HepG2 (cell line): ENCODE data around the gene PLIN1. TPM values are rescaled to one million over a fixed set of nuclear protein-coding genes. Genes with fewer than 3 reads are reported as not detected.

Experiments used
- ATAC-seq: fragments of 200-7000 bp; cut with Tn5 transposase; 3 replicates; pipeline ENCODE4 v1.9.1; 2020; ENCODE audit warnings: mild to moderate bottlenecking, moderate library complexity
- BruUV-seq: library from RNA; stranded (reverse); fragments of 400-500 nt; replicated peaks from 2 replicates; lab custom pipeline; 2021; lab: Mats Ljungman, UMichigan
- CTCF ChIA-PET: fragments of 300-600 bp; formaldehyde crosslinking; extraction: SDS; loops from one replicate; lab custom pipeline; 2021; ENCODE audit warnings: low total read pairs, inconsistent platforms, low intra/inter-chr PET ratio; lab: Yijun Ruan, JAX
- POLR2A ChIA-PET: fragments of 350-600 bp; sonication (Branson Sonifier 250); formaldehyde crosslinking; loops from one replicate; lab custom pipeline; 2020; ENCODE audit warnings: antibody characterized with exemption, inconsistent platforms; lab: Yijun Ruan, JAX
- DNase-seq: peaks from one replicate; pipeline ENCODE4 v3.0.0-alpha.2; 2015; ENCODE audit warnings: low spot score
- FAIRE-seq: peaks from 3 replicates; lab custom pipeline; 2011; peaks lifted over from hg19 to GRCh38; lab: Jason Lieb, UNC
- H2AFZ ChIP-seq: one replicate; pipeline ENCODE4 v1.6.1; 2011; ENCODE audit warnings: low read length, inconsistent platforms
- H3K27ac ChIP-seq: fragments of 300-600 bp; 3 replicates; pipeline ENCODE4 v1.8.0; 2011; ENCODE audit warnings: mixed run types, mild to moderate bottlenecking, mixed read lengths, low read length, inconsistent platforms; ENCODE audit not compliant: insufficient read depth; ENCODE audit errors: extremely low read length
- H3K27me3 ChIP-seq, 2 experiments: fragments of 200-600 bp in 1 of 2; 2 replicates in 1 of 2; 3 replicates in 1 of 2; pipeline versions ENCODE4 v1.6.0 to v1.8.0; 2011; ENCODE audit warnings: low read length in 2 of 2, mild to moderate bottlenecking in 2 of 2, moderate library complexity in 2 of 2, inconsistent platforms in 1 of 2; ENCODE audit not compliant: insufficient read depth in 2 of 2, control insufficient read depth in 1 of 2
- H3K36me3 ChIP-seq, 2 experiments: fragments of 200-600 bp in 1 of 2; replicated peaks in 1 of 2; 2 replicates in 1 of 2; 3 replicates in 1 of 2; pipeline versions ENCODE4 v1.5.1 to v1.8.0; 2011; ENCODE audit warnings: low read length in 2 of 2, inconsistent platforms in 1 of 2; ENCODE audit not compliant: insufficient read depth in 2 of 2, control insufficient read depth in 1 of 2
- H3K4me1 ChIP-seq: 2 replicates; pipeline ENCODE4 v1.5.1; 2012; ENCODE audit warnings: low read length, inconsistent platforms; ENCODE audit not compliant: insufficient read depth
- H3K4me2 ChIP-seq: 2 replicates; pipeline ENCODE4 v1.6.0; 2011; ENCODE audit warnings: low read depth, low read length, inconsistent platforms
- H3K4me3 ChIP-seq, 3 experiments: fragments of 200-600 bp in 1 of 3; sonication (generic), shearing (Covaris generic) in 1 of 3; replicated peaks in 1 of 3; 2 replicates each; pipeline ENCODE4 v1.5.1; 2011 to 2016; ENCODE audit warnings: low read length in 3 of 3, inconsistent platforms in 2 of 3, low read depth in 2 of 3, mild to moderate bottlenecking in 2 of 3, control low read depth in 1 of 3, mixed read lengths in 1 of 3; ENCODE audit not compliant: insufficient read depth in 1 of 3
- H3K79me2 ChIP-seq: one replicate; pipeline ENCODE4 v1.6.1; 2011; ENCODE audit warnings: low read length, inconsistent platforms; ENCODE audit not compliant: insufficient read depth
- H3K9ac ChIP-seq: 2 replicates; pipeline ENCODE4 v1.6.0; 2011; ENCODE audit warnings: mild to moderate bottlenecking, low read depth, low read length, inconsistent platforms; ENCODE audit not compliant: insufficient read depth
- H3K9me3 ChIP-seq: 2 replicates; pipeline ENCODE4 v1.5.1; 2012; ENCODE audit warnings: mild to moderate bottlenecking, low read length
- H4K20me1 ChIP-seq: 2 replicates; pipeline ENCODE4 v1.6.0; 2011; ENCODE audit warnings: inconsistent platforms, mild to moderate bottlenecking, low read length, moderate library complexity; ENCODE audit not compliant: insufficient read depth
- BHLHE40 ChIP-seq: IDR thresholded peaks from 2 replicates; pipeline ENCODE4 v1.6.1; 2011; ENCODE audit warnings: low read length, improper control_type of control experiment
- CENPT ChIP-seq: sonication (generic); formaldehyde crosslinking; IDR thresholded peaks from 2 replicates; pipeline ENCODE4 v1.8.0; 2022; ENCODE audit warnings: low read depth, mild to moderate bottlenecking, moderate library complexity, missing genetic modification reagents
- HNF1A ChIP-seq, 2 experiments: sonication (generic) in 1 of 2; formaldehyde crosslinking in 1 of 2; IDR thresholded peaks; 2 replicates each; pipeline versions ENCODE4 v1.4.0 to v1.6.1; 2016 to 2020; ENCODE audit warnings: borderline replicate concordance in 1 of 2, low read depth in 1 of 2, mild to moderate bottlenecking in 1 of 2, missing genetic modification reagents in 1 of 2
- MAZ ChIP-seq, 2 experiments: sonication (generic) in 1 of 2; formaldehyde crosslinking in 1 of 2; IDR thresholded peaks; 2 replicates each; pipeline versions ENCODE4 v1.5.0 to v1.6.1; 2012 to 2020; ENCODE audit warnings: low read depth in 2 of 2, mild to moderate bottlenecking in 2 of 2, borderline replicate concordance in 1 of 2, improper control_type of control experiment in 1 of 2, low read length in 1 of 2, missing genetic modification reagents in 1 of 2, moderate library complexity in 1 of 2
- MTA3 ChIP-seq: sonication (generic); formaldehyde crosslinking; IDR thresholded peaks from 2 replicates; pipeline ENCODE4 v1.4.0; 2020; ENCODE audit warnings: missing genetic modification reagents
- NFIB ChIP-seq: sonication (generic); formaldehyde crosslinking; IDR thresholded peaks from 2 replicates; pipeline ENCODE4 v1.9.0; 2021; ENCODE audit warnings: missing genetic modification reagents, mild to moderate bottlenecking, borderline replicate concordance
- NPAS2 ChIP-seq: sonication (generic); formaldehyde crosslinking; IDR thresholded peaks from 2 replicates; pipeline ENCODE4 v1.8.0; 2022; ENCODE audit warnings: mild to moderate bottlenecking, missing genetic modification reagents, borderline replicate concordance
- NR2C2 ChIP-seq: sonication (generic); formaldehyde crosslinking; IDR thresholded peaks from 2 replicates; pipeline ENCODE4 v1.4.0; 2020; ENCODE audit warnings: missing genetic modification reagents, mild to moderate bottlenecking, moderate library complexity, borderline replicate concordance
- PITX1 ChIP-seq: sonication (generic); formaldehyde crosslinking; IDR thresholded peaks from 2 replicates; pipeline ENCODE4 v1.5.1; 2020; ENCODE audit warnings: mild to moderate bottlenecking, missing genetic modification reagents
- PLRG1 ChIP-seq: fragments of 450-650 bp; conservative IDR thresholded peaks from 2 replicates; pipeline ENCODE4 v1.6.1; 2016
- RFX3 ChIP-seq: IDR thresholded peaks from 2 replicates; pipeline ENCODE4 v1.6.1; 2016; ENCODE audit warnings: missing biosample characterization, missing genetic modification reagents
- ZNF263 ChIP-seq: sonication (generic); formaldehyde crosslinking; IDR thresholded peaks from 2 replicates; pipeline ENCODE4 v1.4.0; 2020; ENCODE audit warnings: missing genetic modification reagents
- ZNF703 ChIP-seq: sonication (generic); formaldehyde crosslinking; IDR thresholded peaks from 2 replicates; pipeline ENCODE4 v1.5.1; 2020; ENCODE audit warnings: missing genetic modification reagents, mild to moderate bottlenecking, moderate library complexity, borderline replicate concordance
- ZNF879 ChIP-seq: sonication (generic); formaldehyde crosslinking; IDR thresholded peaks from 2 replicates; pipeline ENCODE4 v1.8.1; 2023; ENCODE audit warnings: missing genetic modification reagents
- WGBS: methylation state at CpG from one replicate; pipeline ENCODE4 v1.1.6; 2017; ENCODE audit warnings: low lambda C conversion rate; 5-methylcytosine and 5-hydroxymethylcytosine counted together
- in situ Hi-C: cut with HindIII; loops from 2 replicates; pipeline ENCODE4 v1.10.0; 2017; ENCODE audit warnings: low pct_unique_long_range_greater_than_20kb; ENCODE audit not compliant: extremely low pct_ligation_motif_present
- intact Hi-C: fragments of 100-400 bp; cut with micrococcal nuclease; formaldehyde crosslinking; loops from one replicate; pipeline ENCODE4 v1.10.0; 2022; ENCODE audit not compliant: unreplicated experiment
- polyA plus RNA-seq, 8 experiments: library from polyadenylated mRNA; depleted of rRNA in 3 of 8; stranded (reverse) in 7 of 8; unstranded in 1 of 8; fragments of >200 nt; fragmentation: Illumina TruSeq in 4 of 8; extraction: Trizol in 4 of 8; gene quantifications; 2 replicates each; pipeline versions ENCODE4 v1.2.1 to v1.2.3, GENCODE V29; 2011 to 2016; ENCODE audit warnings: low read depth in 4 of 8, missing spikeins in 1 of 8, mixed read lengths in 1 of 8; ENCODE audit not compliant: insufficient read depth in 1 of 8
- total RNA-seq, 5 experiments: library from RNA; depleted of rRNA; stranded (reverse); fragments of >200 nt; fragmentation: Illumina TruSeq; extraction: Trizol; gene quantifications; 2 replicates each; pipeline ENCODE4 v1.2.3, GENCODE V29; 2016; ENCODE audit warnings: low read depth in 1 of 5

Gene PLIN1
- total and polyA plus RNA-seq, 2 of the 13 experiments (the other 11 are each of a cell fraction or from before 2014, with no cell fraction given): 0.74 to 1.2 TPM

- Histone ChIP-seq H3K9ac (no peak overlapping the region), H3K36me3 (no peaks in the 10 kb centered on the region), H3K4me1 (peaks cover 29% of the 10 kb centered on the region), H2AFZ (no peak overlapping the region), H3K27ac (no peak overlapping the region), H3K9me3 (no peaks in the 10 kb centered on the region), H3K79me2 (no peaks in the 10 kb centered on the region), H3K27me3 (no peaks in the 10 kb centered on the region), H3K4me2 (no peak overlapping the region), H4K20me1 (no peaks in the 10 kb centered on the region), H3K4me3 (no peak overlapping the region)
- in situ Hi-C loops (no loop called here), intact Hi-C loops (loop anchor here (10.0 kb wide), 1 partner anchor 177 kb away; the partner anchor contains the start of gene RHCG)
- DNase-seq (no peak), FAIRE-seq (no peak), ATAC-seq (no peak)
- CTCF ChIA-PET: no interaction called here
- BruUV-seq: no TSS peak
- 74% methylated on average over 1 of the region's 4 CpGs for WGBS
- TF ChIP-seq MAZ (IDR thresholded peaks at IDR 0.05; ENCODE audit: borderline replicate concordance, low read depth, low read length) (no peak), MAZ (CRISPR knock-in tag; IDR thresholded peaks at IDR 0.05; ENCODE audit: low read depth) (no peak), NFIB (CRISPR knock-in tag) (no peak), HNF1A (IDR thresholded peaks at IDR 0.05; ENCODE audit: low read depth) (no peak), HNF1A (CRISPR knock-in tag; IDR thresholded peaks at IDR 0.05; ENCODE audit: borderline replicate concordance) (no peak), ZNF263 (CRISPR knock-in tag) (no peak), ZNF879 (CRISPR knock-in tag) (no peak), BHLHE40 (no peak), PLRG1 (no peak), CENPT (CRISPR knock-in tag) (no peak), PITX1 (no peak), RFX3 (no peak), NR2C2 (CRISPR knock-in tag) (no peak), MTA3 (no peak), NPAS2 (CRISPR knock-in tag) (no peak), ZNF703 (CRISPR knock-in tag) (no peak)
- POLR2A ChIA-PET: no interaction called here
These were observed 7.5 kb downstream of the PLIN1 start for GRCh38 chr15:89671687-89672086.
